Urothelium cell line (cell line): ENCODE results near the gene STAP2.
A peak's percentile ranks its signal among the peaks of the same experiment; 100 is the strongest.
"Not testable (repeated sequence)": the region's sequence is repeated elsewhere in the genome, so short reads cannot be mapped to it uniquely, and the experiment has no call there.

ENCODE experiments used
- DNase-seq: peaks from one replicate; pipeline ENCODE4 v3.0.0; 2011; ENCODE audit warnings: low spot score, mixed read lengths
- FAIRE-seq: peaks from 2 replicates; lab custom pipeline; 2011; peaks lifted over from hg19 to GRCh38; lab: Jason Lieb, UNC

STAP2 gene

DNA sequence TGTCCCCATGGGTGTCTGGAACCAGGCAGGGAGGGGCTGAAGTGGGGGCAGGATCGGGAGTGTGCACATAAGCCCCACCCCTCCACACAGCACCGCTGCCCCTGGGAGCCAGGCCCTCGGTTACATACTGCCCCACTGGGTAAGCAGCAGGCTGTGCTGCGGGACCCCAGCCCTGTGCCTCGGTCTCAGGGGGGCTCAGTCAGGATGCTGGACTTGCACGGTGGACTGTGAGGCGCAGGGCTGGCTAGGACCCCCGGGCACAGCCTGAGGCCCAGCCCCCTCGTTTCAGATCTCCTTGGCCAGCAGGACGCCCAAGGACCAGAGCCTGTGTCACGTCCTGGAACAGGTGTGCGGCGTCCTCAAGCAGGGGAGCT, 21.0 kb upstream of the STAP2 start:
- DNase-seq (no peak), FAIRE-seq (no peak)

DNA sequence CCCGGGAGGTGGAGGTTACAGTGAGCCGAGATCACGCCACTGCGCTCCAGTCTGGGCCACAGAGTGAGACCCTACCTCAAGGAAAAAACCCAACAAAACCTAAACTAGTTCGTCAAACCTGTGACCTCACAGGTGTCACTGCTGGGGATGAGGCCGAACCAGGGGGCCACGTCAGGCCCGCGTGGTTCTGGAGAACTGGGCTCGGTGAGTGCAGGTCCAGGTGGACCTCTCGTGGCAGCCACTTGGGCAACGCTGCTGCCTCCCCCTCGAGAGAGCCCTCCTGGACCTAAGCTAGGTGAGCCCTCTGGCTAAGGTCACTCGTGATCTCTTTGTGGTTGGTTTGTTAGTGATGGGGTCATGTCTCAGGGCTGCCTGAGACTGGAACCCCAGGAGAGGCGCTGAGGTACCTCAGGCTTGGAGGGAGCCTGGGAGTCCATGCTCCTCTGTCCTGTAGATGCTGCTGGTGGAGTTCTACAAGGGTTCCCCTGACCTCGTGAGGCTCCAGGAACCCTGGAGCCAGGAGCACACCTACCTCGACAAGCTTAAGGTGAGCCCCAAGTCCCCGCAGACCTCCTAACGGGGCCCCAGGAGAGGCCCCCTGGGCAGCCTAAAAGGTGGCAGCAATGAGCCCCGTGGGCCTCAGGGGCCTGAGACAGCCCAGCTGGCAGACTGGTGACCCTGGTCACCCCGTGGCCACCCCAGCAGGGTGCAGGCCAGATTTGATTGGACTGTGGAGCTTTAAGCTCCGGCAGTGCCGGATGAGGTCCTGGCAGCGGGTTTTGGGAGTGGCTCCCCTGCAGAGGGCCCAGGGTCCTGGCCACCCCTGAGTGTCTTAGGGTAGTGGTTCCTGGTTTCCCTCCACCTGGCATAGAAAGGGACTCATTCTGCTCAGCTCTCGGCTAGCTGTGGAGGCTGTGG, 20.3 kb upstream of the STAP2 start:
- no peak for FAIRE-seq

GRCh38 chr19:4357921-4358326, 19.3 kb upstream of the STAP2 start:
- no peak for DNase-seq
- no peak for FAIRE-seq

More for the DNA sequence above, 20.3 kb upstream of the STAP2 start:
- DNase-seq: no peak

GRCh38 chr19:4357095-4357797, 18.6 kb upstream of the STAP2 start:
- DNase-seq: no peak
- no peak for FAIRE-seq

DNA sequence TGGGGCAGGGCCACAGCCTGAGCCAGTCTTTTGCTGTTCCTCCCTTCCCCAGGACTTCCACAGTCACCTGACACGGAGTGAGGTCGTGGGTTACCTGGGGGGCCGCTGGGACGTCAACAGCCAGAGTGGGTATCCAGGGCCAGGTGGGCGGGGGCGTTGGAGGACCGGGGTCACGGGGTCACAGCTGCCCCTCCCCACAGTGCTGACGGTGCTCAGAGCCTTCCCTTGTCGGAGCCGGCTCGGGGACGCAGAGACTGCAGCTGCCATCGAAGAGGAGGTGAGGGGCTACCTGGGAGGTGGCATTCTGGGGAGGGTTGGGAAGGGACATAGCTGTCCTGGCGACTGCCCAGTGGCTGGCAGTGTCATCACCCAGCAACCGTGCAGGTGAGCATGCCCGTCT, 16.3 kb upstream of the STAP2 start:
- DNase-seq: no peak
- no peak for FAIRE-seq

DNA sequence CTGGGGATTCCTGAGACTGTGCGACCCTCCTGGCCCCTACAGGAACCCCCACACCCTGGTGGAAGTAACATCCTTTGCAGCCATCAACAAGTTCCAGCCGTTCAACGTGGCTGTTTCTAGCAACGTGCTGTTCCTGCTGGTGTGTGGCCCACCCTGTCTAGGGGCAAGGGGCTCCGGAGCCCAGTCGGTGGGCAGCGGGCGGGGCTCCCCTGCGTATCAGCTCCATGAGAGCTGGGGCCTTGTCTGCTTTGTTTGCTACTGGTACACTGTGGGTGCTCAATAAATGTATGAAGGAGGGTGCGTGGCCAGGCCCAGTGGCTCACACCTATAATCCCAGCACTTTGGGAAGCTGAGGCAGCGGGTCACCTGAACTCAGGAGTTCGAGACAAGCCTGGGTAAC, 15.7 kb upstream of the STAP2 start:
- DNase-seq: no peak
- no peak for FAIRE-seq

GRCh38 chr19:4352701-4353121, 14.1 kb upstream of the STAP2 start:
- peak; percentile 44 for DNase-seq
- FAIRE-seq: no peak

GRCh38 chr19:4350726-4351125, 12.1 kb upstream of the STAP2 start:
- DNase-seq (no peak), FAIRE-seq (no peak)

- DNase-seq (no peak), FAIRE-seq (no peak)
These were observed 11.5 kb upstream of the STAP2 start for GRCh38 chr19:4350111-4350510.

DNA sequence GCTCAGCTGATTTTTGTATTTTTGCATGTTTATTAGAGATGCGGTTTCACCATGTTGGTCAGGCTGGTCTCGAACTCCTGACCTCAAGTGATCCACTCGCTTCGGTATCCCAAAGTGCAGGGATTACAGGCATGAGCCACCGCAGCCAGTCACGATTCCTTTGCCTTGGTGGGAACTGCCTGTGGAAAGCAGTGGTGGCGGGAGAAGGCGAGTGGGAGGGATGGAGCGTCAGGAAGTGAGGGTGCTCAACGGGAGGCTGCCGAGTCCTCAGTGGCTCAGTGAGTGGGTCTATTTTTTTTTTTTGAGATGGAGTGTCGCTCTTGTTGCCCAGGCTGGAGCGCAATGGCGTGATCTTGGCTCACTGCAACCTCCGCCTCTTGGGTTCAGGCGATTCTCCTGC, 10.6 kb upstream of the STAP2 start:
- FAIRE-seq: not testable (repeated sequence)

GRCh38 chr19:4347521-4347920, 8.9 kb upstream of the STAP2 start:
- no peak for DNase-seq
- FAIRE-seq: no peak

More for the DNA sequence above, 10.6 kb upstream of the STAP2 start:
- DNase-seq: not testable (repeated sequence)

DNA sequence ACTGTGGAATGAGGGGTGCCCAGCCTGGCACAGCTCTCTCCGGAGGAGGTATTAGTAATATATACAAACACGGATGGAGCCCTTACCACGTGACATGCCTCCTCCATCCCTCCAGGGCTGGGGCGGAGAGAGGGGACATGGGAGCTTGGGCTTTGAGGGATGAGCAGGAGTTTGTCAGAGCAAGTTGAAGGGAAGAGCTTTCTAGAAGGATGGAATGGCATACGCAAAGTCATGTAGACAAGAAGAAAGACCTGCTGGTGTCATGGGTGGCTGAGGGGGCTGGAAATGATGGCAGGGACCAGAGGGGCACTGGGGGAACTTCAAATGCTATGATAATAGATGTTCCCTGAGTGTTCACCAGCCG, 7.4 kb upstream of the STAP2 start:
- FAIRE-seq: no peak
- DNase-seq: no peak

DNA sequence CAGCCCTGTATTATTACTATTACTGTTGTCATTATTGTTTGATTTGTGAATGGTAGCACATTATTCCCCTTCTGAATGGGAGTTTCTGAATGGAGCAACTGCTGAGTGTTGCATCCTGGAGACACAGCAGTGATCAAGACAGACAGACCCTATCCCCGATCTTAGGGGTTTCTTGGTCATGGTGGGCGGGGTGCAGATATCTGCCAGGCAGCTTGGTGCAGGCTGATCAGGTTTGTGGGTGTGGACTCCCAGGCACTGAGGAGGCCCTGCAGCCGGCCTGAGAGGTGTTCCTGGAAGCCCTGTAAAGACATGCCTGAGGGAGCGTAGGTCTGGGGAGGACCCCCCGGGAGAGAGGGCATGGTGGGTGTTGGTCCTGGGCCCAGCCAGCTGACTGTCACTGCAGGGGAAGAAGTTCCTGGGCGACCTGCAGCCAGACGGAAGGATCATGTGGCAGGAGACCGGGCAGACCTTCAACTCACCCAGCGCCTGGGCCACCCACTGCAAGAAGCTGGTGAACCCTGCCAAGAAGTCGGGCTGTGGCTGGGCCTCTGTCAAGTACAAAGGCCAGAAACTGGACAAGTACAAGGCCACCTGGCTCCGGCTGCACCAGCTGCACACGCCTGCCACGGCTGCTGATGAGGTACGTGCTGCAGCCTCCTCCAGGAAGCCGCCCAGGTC, 6.9 kb upstream of the STAP2 start:
- FAIRE-seq (no peak), DNase-seq (no peak)

GRCh38 chr19:4343370-4344307, 5.0 kb upstream of the STAP2 start, which contains the start of gene MPND:
MPND (plus strand) TSS chr19:4343562; CDS start chr19:4343594, 32 bp downstream.
- FAIRE-seq (no peak), DNase-seq (peak; percentile 86)

GRCh38 chr19:4342615-4343369, 4.2 kb upstream of the STAP2 start:
- DNase-seq (peak; percentile 92), FAIRE-seq (no peak)

GRCh38 chr19:4342314-4342614, 3.6 kb upstream of the STAP2 start:
- no peak for DNase-seq
- FAIRE-seq: no peak

DNA sequence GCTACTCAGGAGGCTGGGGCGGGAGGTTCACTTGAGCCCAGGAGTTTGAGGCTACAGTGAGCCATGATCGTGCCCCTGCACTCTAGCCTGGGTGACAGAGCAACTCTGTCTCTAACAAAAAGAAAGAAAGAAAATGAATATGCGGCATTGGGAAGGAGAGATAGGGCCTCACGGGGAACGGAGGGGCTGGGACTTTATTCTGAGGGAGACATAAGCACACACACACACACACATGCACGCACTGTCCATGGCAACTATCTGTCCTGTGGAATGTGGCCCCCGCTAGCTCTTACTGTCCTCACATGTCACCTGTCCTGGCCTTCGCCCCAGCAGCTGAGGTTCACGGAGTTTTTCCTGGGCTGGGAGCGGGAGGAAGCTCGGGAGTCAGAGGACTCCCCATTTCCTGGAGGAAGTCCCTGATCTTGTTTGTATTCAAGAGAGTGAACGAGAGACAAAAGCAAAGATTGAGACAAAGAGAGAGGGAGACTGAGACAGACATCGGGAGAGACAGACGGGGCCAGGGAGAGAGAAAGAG, 654 bp downstream of the STAP2 start:
- FAIRE-seq: no peak
- no peak for DNase-seq

DNA sequence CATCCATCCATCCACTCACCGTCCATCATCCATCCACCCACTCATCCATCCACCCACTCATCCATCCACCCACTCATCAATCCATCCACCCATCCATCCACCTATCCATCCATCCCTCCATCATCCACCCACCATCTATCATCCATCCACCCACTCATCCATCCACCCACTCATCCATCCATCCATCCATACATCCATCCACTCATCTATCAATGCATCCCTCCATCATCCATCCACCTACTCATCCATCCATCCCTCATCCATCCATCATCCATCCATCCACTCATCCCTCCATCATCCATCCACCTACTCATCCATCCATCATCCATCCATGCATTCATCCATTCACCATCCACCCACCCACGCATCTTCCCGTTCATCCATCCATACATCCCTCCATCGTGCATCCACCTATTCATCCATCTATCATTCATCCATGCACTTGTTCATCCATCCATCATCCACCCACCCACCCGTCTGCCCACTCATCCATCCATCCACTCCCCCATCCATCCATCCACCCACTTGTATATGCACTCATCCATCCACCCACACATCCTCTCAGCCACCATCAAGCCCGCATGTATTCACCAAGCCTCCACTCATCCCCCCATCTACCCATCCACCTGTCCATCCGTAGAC, 3.6 kb downstream of the STAP2 start:
- DNase-seq (no peak), FAIRE-seq (peak; percentile 89)

DNA sequence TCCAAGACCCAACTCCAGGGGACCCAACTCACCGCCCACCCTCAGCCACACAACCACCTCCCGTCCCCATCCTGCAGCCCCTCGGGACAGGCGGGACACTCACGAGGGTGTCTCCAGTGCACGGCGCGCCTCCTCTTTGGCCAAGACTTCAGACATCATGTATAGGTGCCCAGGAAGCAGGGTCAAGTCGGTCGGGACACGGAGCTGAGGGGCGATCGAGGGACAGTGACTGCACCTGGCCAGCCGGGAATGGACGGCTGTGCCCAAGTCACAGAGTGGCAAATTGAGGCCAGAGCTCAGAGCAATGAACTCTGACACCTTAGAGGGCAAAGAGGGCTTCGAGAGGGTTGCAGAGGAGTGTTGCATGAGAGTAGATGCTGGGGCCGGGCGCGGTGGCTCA, 8.8 kb downstream of the STAP2 start:
- FAIRE-seq (no peak), DNase-seq (no peak)
